Adipocyte (in vitro differentiated cells): Measurements from ENCODE around the gene PREX1.
"Not testable (repeated sequence)": the region's sequence is repeated elsewhere in the genome, so short reads cannot be mapped to it uniquely, and the experiment has no call there.

Experiments used
- DNase-seq: peaks from one replicate; pipeline ENCODE4 v3.0.0-alpha.2; 2015; ENCODE audit warnings: low read depth
- H3K27me3 ChIP-seq: replicated peaks from 2 replicates; pipeline ENCODE4 v1.7.0; 2013; ENCODE audit warnings: mild to moderate bottlenecking, low read length, moderate library complexity; ENCODE audit not compliant: control insufficient read depth, insufficient read depth
- H3K36me3 ChIP-seq: 2 replicates; pipeline ENCODE4 v1.7.0; 2013; ENCODE audit warnings: low read length, mild to moderate bottlenecking, moderate library complexity; ENCODE audit not compliant: control insufficient read depth, insufficient read depth, severe bottlenecking
- H3K4me1 ChIP-seq: 2 replicates; pipeline ENCODE4 v1.7.0; 2013; ENCODE audit warnings: mild to moderate bottlenecking, low read length, moderate library complexity; ENCODE audit not compliant: control insufficient read depth, insufficient read depth
- H3K4me3 ChIP-seq: 2 replicates; pipeline ENCODE4 v1.7.0; 2013; ENCODE audit warnings: mild to moderate bottlenecking, low read length, moderate library complexity
- H3K9ac ChIP-seq: 2 replicates; pipeline ENCODE4 v1.7.0; 2013; ENCODE audit warnings: mild to moderate bottlenecking, low read length, moderate library complexity
- H3K9me3 ChIP-seq: 2 replicates; pipeline ENCODE4 v1.7.0; 2013; ENCODE audit warnings: mild to moderate bottlenecking, low read length, moderate library complexity; ENCODE audit not compliant: control insufficient read depth

Gene PREX1

GRCh38 chr20:48598303-48598941 is 229.4 kb downstream of the PREX1 start:
- not testable (repeated sequence) for H3K9ac ChIP-seq, H3K9me3 ChIP-seq, H3K4me3 ChIP-seq, H3K36me3 ChIP-seq, H3K4me1 ChIP-seq, DNase-seq
- peaks cover 60% of the 10 kb centered on the region for H3K27me3 ChIP-seq

GRCh38 chr20:48597521-48598302 is 230.1 kb downstream of the PREX1 start:
- DNase-seq: no peak
- H3K27me3 ChIP-seq: peaks cover 58% of the 10 kb centered on the region

GRCh38 chr20:48596334-48596898 is 231.4 kb downstream of the PREX1 start:
- Histone ChIP-seq H3K4me3 (no peak overlapping the region), H3K4me1 (no peaks in the 10 kb centered on the region), H3K9me3 (no peaks in the 10 kb centered on the region), H3K36me3 (no peaks in the 10 kb centered on the region), H3K9ac (no peak overlapping the region), H3K27me3 (peaks cover 53% of the 10 kb centered on the region)
- DNase-seq: no peak

More at GRCh38 chr20:48597521-48598302, 230.1 kb downstream of the PREX1 start:
- Histone ChIP-seq H3K9ac (no peak overlapping the region), H3K4me3 (no peak overlapping the region), H3K36me3 (no peaks in the 10 kb centered on the region), H3K9me3 (peaks cover 3% of the 10 kb centered on the region), H3K4me1 (no peaks in the 10 kb centered on the region)

- DNase-seq: no peak
- Histone ChIP-seq H3K4me3 (no peak overlapping the region), H3K36me3 (no peaks in the 10 kb centered on the region), H3K4me1 (no peaks in the 10 kb centered on the region), H3K9me3 (no peaks in the 10 kb centered on the region), H3K9ac (no peak overlapping the region), H3K27me3 (peaks cover 46% of the 10 kb centered on the region)
These were observed 232.1 kb downstream of the PREX1 start for GRCh38 chr20:48595495-48596333.

- H3K27me3 ChIP-seq: peaks cover 35% of the 10 kb centered on the region
- H3K4me1 ChIP-seq: no peaks in the 10 kb centered on the region
- no peaks in the 10 kb centered on the region for H3K9me3 ChIP-seq
- no peak overlapping the region for H3K9ac ChIP-seq
- no peak for DNase-seq
- H3K36me3 ChIP-seq: no peaks in the 10 kb centered on the region
- no peak overlapping the region for H3K4me3 ChIP-seq
These were observed 233.3 kb downstream of the PREX1 start for GRCh38 chr20:48594533-48594932.

GRCh38 chr20:48592107-48592940 is 235.5 kb downstream of the PREX1 start:
- H3K36me3 ChIP-seq: no peaks in the 10 kb centered on the region
- peaks cover 20% of the 10 kb centered on the region for H3K27me3 ChIP-seq
- no peaks in the 10 kb centered on the region for H3K9me3 ChIP-seq
- no peak overlapping the region for H3K9ac ChIP-seq
- no peak for DNase-seq
- H3K4me1 ChIP-seq: no peaks in the 10 kb centered on the region
- no peak overlapping the region for H3K4me3 ChIP-seq

- Histone ChIP-seq H3K4me1 (no peaks in the 10 kb centered on the region), H3K36me3 (no peaks in the 10 kb centered on the region), H3K9me3 (no peaks in the 10 kb centered on the region), H3K27me3 (peaks cover 43% of the 10 kb centered on the region), H3K4me3 (no peak overlapping the region), H3K9ac (no peak overlapping the region)
- no peak for DNase-seq
These were observed 241.1 kb downstream of the PREX1 start for GRCh38 chr20:48586730-48587129.

GRCh38 chr20:48585061-48585870 is 242.5 kb downstream of the PREX1 start:
- DNase-seq: no peak
- Histone ChIP-seq H3K36me3 (no peaks in the 10 kb centered on the region), H3K27me3 (peaks cover 49% of the 10 kb centered on the region), H3K4me3 (no peak overlapping the region), H3K4me1 (no peaks in the 10 kb centered on the region), H3K9ac (no peak overlapping the region), H3K9me3 (no peaks in the 10 kb centered on the region)

- Histone ChIP-seq H3K4me3 (no peak overlapping the region), H3K9me3 (no peaks in the 10 kb centered on the region), H3K27me3 (peaks cover 49% of the 10 kb centered on the region), H3K9ac (no peak overlapping the region), H3K36me3 (no peaks in the 10 kb centered on the region), H3K4me1 (no peaks in the 10 kb centered on the region)
- no peak for DNase-seq
These were observed 243.3 kb downstream of the PREX1 start for GRCh38 chr20:48584391-48585060.
